Gastroesophageal sphincter (tissue), 4 donors: ENCODE measurements around the gene TTC7B. TPM values are rescaled to one million over a fixed set of nuclear protein-coding genes. Genes with fewer than 3 reads are reported as not detected.

Experiments used
- ATAC-seq: fragments of 150-250 bp; one replicate; pipeline ENCODE4 v1.9.1; 2016; ENCODE audit warnings: mild to moderate bottlenecking, moderate library complexity
- H3K27ac ChIP-seq, 4 donors: fragments of 200-600 bp; sonication (generic) in 3 of 4; 1 replicate in 3 of 4; 2 replicates in 1 of 4; pipeline ENCODE4 v1.5.1; 2016 to 2019
- H3K27me3 ChIP-seq: fragments of 200-600 bp; sonication (generic); one replicate; pipeline ENCODE4 v1.5.1; 2019
- H3K36me3 ChIP-seq, 2 donors: fragments of 200-600 bp; sonication (generic); one replicate each; pipeline ENCODE4 v1.5.1; 2019; ENCODE audit warnings: control low read depth in 1 of 2
- H3K4me1 ChIP-seq, 3 donors: fragments of 200-600 bp; sonication (generic); 1 replicate in 2 of 3; 2 replicates in 1 of 3; pipeline ENCODE4 v1.5.1; 2016 to 2019; ENCODE audit warnings: control low read depth in 2 of 3
- H3K4me3 ChIP-seq, 2 donors: fragments of 200-600 bp; sonication (generic); one replicate each; pipeline ENCODE4 v1.5.1; 2019; ENCODE audit warnings: mild to moderate bottlenecking in 1 of 2, moderate library complexity in 1 of 2
- H3K9me3 ChIP-seq, 3 donors: fragments of 200-600 bp; sonication (generic); one replicate each; pipeline ENCODE4 v1.5.1; 2017 to 2019; ENCODE audit warnings: control low read depth in 2 of 3
- CTCF ChIP-seq, 4 experiments: fragments of 200-600 bp in 2 of 4; fragments of 450-650 bp in 2 of 4; sonication (generic) in 1 of 4; IDR thresholded peaks; one replicate each; pipeline ENCODE4 v1.5.1; 2017 to 2019; ENCODE audit warnings: antibody characterized with exemption in 4 of 4, mild to moderate bottlenecking in 2 of 4, moderate library complexity in 2 of 4
- EP300 ChIP-seq: sonication (generic); formaldehyde crosslinking; IDR thresholded peaks from one replicate; pipeline ENCODE4 v1.6.1; 2017; ENCODE audit warnings: antibody characterized with exemption, mild to moderate bottlenecking
- POLR2A ChIP-seq, 2 donors: fragments of 450-650 bp; IDR thresholded peaks; one replicate each; pipeline ENCODE4 v1.6.1; 2017; ENCODE audit warnings: antibody characterized with exemption in 2 of 2, mild to moderate bottlenecking in 2 of 2, moderate library complexity in 1 of 2
- POLR2AphosphoS5 ChIP-seq: sonication (generic); formaldehyde crosslinking; IDR thresholded peaks from one replicate; pipeline ENCODE4 v1.6.1; 2017; ENCODE audit warnings: antibody characterized with exemption
- WGBS, 2 donors: methylation state at CpG; one replicate each; pipeline ENCODE4 v1.1.5; 2018; ENCODE audit warnings: low coverage in 1 of 2; 5-methylcytosine and 5-hydroxymethylcytosine counted together
- total RNA-seq, 4 donors: library from RNA; depleted of rRNA; stranded (reverse); fragments of >200 nt; gene quantifications; one replicate each; pipeline ENCODE4 v1.1.0, GENCODE V29; 2016

Gene TTC7B
- total RNA-seq, 4 donors from 2014 or later = 59.0 to 170 (median 64.1) TPM

- Histone ChIP-seq H3K27me3 (no peaks in the 10 kb centered on the region), H3K9me3 (no peaks in the 10 kb centered on the region), H3K27ac (peak overlapping the region in 2 of 4 donors; percentile 46 to 50), H3K4me3 (no peak overlapping the region), H3K36me3 (no peaks in the 10 kb centered on the region), H3K4me1 (peaks cover 2 to 46% (median 14%) of the 10 kb centered on the region in 3 donors)
- ATAC-seq = no peak
- 80% methylated on average over 1 of the region's 2 CpGs; no CpG with 5 or more reads in 1 of the 2 donors for WGBS, 2 donors
- no peak for TF ChIP-seq POLR2AphosphoS5
Observed at GRCh38 chr14:90803249-90803648, 13.0 kb downstream of the TTC7B start.

- no peak for ATAC-seq
- H3K4me1 ChIP-seq = peaks cover 0 to 31% (median 6%) of the 10 kb centered on the region in 3 donors
- no peak overlapping the region for H3K27ac ChIP-seq
- H3K4me3 ChIP-seq = no peak overlapping the region
- H3K9me3 ChIP-seq = no peaks in the 10 kb centered on the region
- 86 to 92% methylated on average over 5 of the region's 5 CpGs for WGBS, 2 donors
- H3K27me3 ChIP-seq = no peaks in the 10 kb centered on the region
- TF ChIP-seq POLR2AphosphoS5 (no peak), CTCF (IDR thresholded peaks at IDR 0.05) (no peak), EP300 (no peak), POLR2A (IDR thresholded peaks at IDR 0.05) (no peak)
- no peaks in the 10 kb centered on the region for H3K36me3 ChIP-seq
Observed at GRCh38 chr14:90799420-90799819, 16.8 kb downstream of the TTC7B start.

- no peak overlapping the region for H3K4me3 ChIP-seq
- TF ChIP-seq POLR2A (IDR thresholded peaks at IDR 0.05) (no peak), CTCF (IDR thresholded peaks at IDR 0.05) (no peak), POLR2AphosphoS5 (no peak), EP300 (no peak)
- H3K4me1 ChIP-seq = peaks cover 0 to 17% (median 6%) of the 10 kb centered on the region in 3 donors
- WGBS, 2 donors = 82 to 83% methylated on average over 5 to 8 of the region's 13 CpGs
- no peaks in the 10 kb centered on the region for H3K27me3 ChIP-seq
- H3K9me3 ChIP-seq = no peaks in the 10 kb centered on the region
- no peaks in the 10 kb centered on the region for H3K36me3 ChIP-seq
- no peak for ATAC-seq
- no peak overlapping the region for H3K27ac ChIP-seq
Observed at GRCh38 chr14:90797919-90798318, 18.3 kb downstream of the TTC7B start.

- H3K4me3 ChIP-seq = no peak overlapping the region
- no peak overlapping the region for H3K27ac ChIP-seq
- H3K27me3 ChIP-seq = no peaks in the 10 kb centered on the region
- no peaks in the 10 kb centered on the region for H3K9me3 ChIP-seq
- no peaks in the 10 kb centered on the region for H3K36me3 ChIP-seq
- WGBS, 2 donors = 76 to 94% methylated on average over 2 to 3 of the region's 3 CpGs
- peaks cover 0 to 17% (median 6%) of the 10 kb centered on the region in 3 donors for H3K4me1 ChIP-seq
- ATAC-seq = no peak
- TF ChIP-seq CTCF (IDR thresholded peaks at IDR 0.05) (no peak), POLR2AphosphoS5 (no peak), POLR2A (IDR thresholded peaks at IDR 0.05) (no peak), EP300 (no peak)
Observed at GRCh38 chr14:90797451-90797850, 18.8 kb downstream of the TTC7B start.

- no peaks in the 10 kb centered on the region for H3K9me3 ChIP-seq
- H3K4me3 ChIP-seq = no peak overlapping the region
- ATAC-seq = peak; percentile 62
- whole genome bisulfite sequencing, 2 donors = no CpG with 5 or more reads among the region's 2 CpGs
- TF ChIP-seq CTCF (IDR thresholded peaks at IDR 0.05) (no peak), POLR2AphosphoS5 (no peak), EP300 (no peak), POLR2A (IDR thresholded peaks at IDR 0.05) (no peak)
- no peak overlapping the region for H3K27ac ChIP-seq
- peaks cover 0 to 17% (median 6%) of the 10 kb centered on the region in 3 donors for H3K4me1 ChIP-seq
- H3K36me3 ChIP-seq = no peaks in the 10 kb centered on the region
- H3K27me3 ChIP-seq = no peaks in the 10 kb centered on the region
Observed at GRCh38 chr14:90796329-90796728, 19.9 kb downstream of the TTC7B start.
